ENCODE data around the gene RTP4. TPM values are rescaled to one million over a fixed set of nuclear protein-coding genes. Genes with fewer than 3 reads are reported as not detected.

The RTP4 gene
- polyA plus RNA-seq, 2 of the 4 experiments (the other 2 are of a cell fraction): not detected

- TF ChIP-seq HMGXB4 (CRISPR knock-in tag; IDR thresholded peaks at IDR 0.05; ENCODE audit: borderline replicate concordance): no peak
- no peak for TF ChIP-seq CBX8 (IDR thresholded peaks at IDR 0.05)
- no peak for TF ChIP-seq EHF (CRISPR knock-in tag; IDR thresholded peaks at IDR 0.05)
- TF ChIP-seq TP53 (CRISPR knock-in tag; IDR thresholded peaks at IDR 0.05): no peak
- TF ChIP-seq HOXB5 (CRISPR knock-in tag; IDR thresholded peaks at IDR 0.05): no peak
- TF ChIP-seq POLR2A (IDR thresholded peaks at IDR 0.05; ENCODE audit: low read length): no peak
- FAIRE-seq: no peak
- no peaks in the 10 kb centered on the region for H3K4me1 ChIP-seq
- CTCF ChIA-PET: no interaction called here
- WGBS (ENCODE audit: missing lambda C conversion rate): 32% methylated on average over 5 of the region's 5 CpGs
- H3K27ac ChIP-seq: no peak overlapping the region
- H3K9me3 ChIP-seq: no peaks in the 10 kb centered on the region
- ATAC-seq: no peak
- H3K4me3 ChIP-seq: no peak overlapping the region
- POLR2A ChIA-PET: no interaction called here
- no peak for DNase-seq (ENCODE audit: low read depth in 1 of 2, low spot score in 1 of 2)
- H3K4me2 ChIP-seq: no peak overlapping the region
Measured at GRCh38 chr3:187375581-187375980, 7.4 kb downstream of the RTP4 start.

GRCh38 chr3:187377842-187378241 lies 9.7 kb downstream of the RTP4 start:
- Histone ChIP-seq H3K4me3 (no peak overlapping the region), H3K4me2 (no peak overlapping the region), H3K9me3 (no peaks in the 10 kb centered on the region), H3K27ac (no peak overlapping the region), H3K4me1 (no peaks in the 10 kb centered on the region)
- ChIA-PET POLR2A (no interaction called here), CTCF (interaction anchor here (0.9 kb wide), 1 partner anchor 302 kb away, joined by 4 read pairs; no protein-coding TSS in a partner anchor)
- TF ChIP-seq JUN (IDR thresholded peaks at IDR 0.05): no peak
- no peak for TF ChIP-seq JUNB (IDR thresholded peaks at IDR 0.05)
- no peak for TF ChIP-seq HEYL (CRISPR knock-in tag; IDR thresholded peaks at IDR 0.05)
- TF ChIP-seq NPAS2 (CRISPR knock-in tag; IDR thresholded peaks at IDR 0.05; ENCODE audit: borderline replicate concordance): no peak
- TF ChIP-seq EP300 (IDR thresholded peaks at IDR 0.05): no peak
- TF ChIP-seq CTCF (IDR thresholded peaks at IDR 0.05): no peak
- WGBS (ENCODE audit: missing lambda C conversion rate): 11% methylated on average over 1 of the region's 1 CpG
- ATAC-seq: no peak
- FAIRE-seq: no peak
- DNase-seq (ENCODE audit: low read depth in 1 of 2, low spot score in 1 of 2): no peak

GRCh38 chr3:187382609-187383151 lies 14.5 kb downstream of the RTP4 start:
- ChIA-PET CTCF (no interaction called here), POLR2A (no interaction called here)
- no peak overlapping the region for H3K4me3 ChIP-seq
- H3K27ac ChIP-seq: no peak overlapping the region
- H3K9me3 ChIP-seq: no peaks in the 10 kb centered on the region
- H3K4me2 ChIP-seq: no peak overlapping the region
- FAIRE-seq (no peak), ATAC-seq (no peak), DNase-seq (ENCODE audit: low read depth in 1 of 2, low spot score in 1 of 2) (no peak)
- no peak for TF ChIP-seq EP300 (IDR thresholded peaks at IDR 0.05)
- no peak for TF ChIP-seq MAFK (IDR thresholded peaks at IDR 0.05; ENCODE audit: partially characterized antibody)
- TF ChIP-seq NFE2L2 (conservative IDR thresholded peaks at IDR 0.05; ENCODE audit: low read length): no peak
- no peak for TF ChIP-seq EHMT2 (IDR thresholded peaks at IDR 0.05; ENCODE audit: low read depth)
- TF ChIP-seq SMC3 (IDR thresholded peaks at IDR 0.05): no peak
- TF ChIP-seq HOXB13 (CRISPR knock-in tag; IDR thresholded peaks at IDR 0.05; ENCODE audit: low read depth): no peak
- no peak for TF ChIP-seq SREBF2 (IDR thresholded peaks at IDR 0.05)
- TF ChIP-seq FOSL2 (IDR thresholded peaks at IDR 0.05): no peak
- no peak for TF ChIP-seq FOSL2 (CRISPR knock-in tag; IDR thresholded peaks at IDR 0.05)
- H3K4me1 ChIP-seq: no peaks in the 10 kb centered on the region
- WGBS (ENCODE audit: missing lambda C conversion rate): 53% methylated on average over 8 of the region's 8 CpGs

- 83% methylated on average over 4 of the region's 4 CpGs for WGBS (ENCODE audit: missing lambda C conversion rate)
- no peak for ATAC-seq
- ChIA-PET CTCF (interaction anchor here (0.9 kb wide), 1 partner anchor 9 kb away, joined by 3 read pairs; no protein-coding TSS in a partner anchor), POLR2A (no interaction called here)
- no peaks in the 10 kb centered on the region for H3K4me1 ChIP-seq
- no peak overlapping the region for H3K4me2 ChIP-seq
- H3K9me3 ChIP-seq: no peaks in the 10 kb centered on the region
- no peak overlapping the region for H3K27ac ChIP-seq
- no peak for DNase-seq (ENCODE audit: low read depth in 1 of 2, low spot score in 1 of 2)
- FAIRE-seq: no peak
- no peak overlapping the region for H3K4me3 ChIP-seq
- TF ChIP-seq CTCF (IDR thresholded peaks at IDR 0.05) (no peak), FOSL2 (IDR thresholded peaks at IDR 0.05) (no peak), FOSL2 (CRISPR knock-in tag; IDR thresholded peaks at IDR 0.05) (no peak), ATOH8 (CRISPR knock-in tag; IDR thresholded peaks at IDR 0.05; ENCODE audit: low read depth) (no peak), RAD21 (conservative IDR thresholded peaks at IDR 0.05 in 1 of 2, IDR thresholded peaks at IDR 0.05 in 1 of 2) (no peak), RARB (CRISPR knock-in tag; IDR thresholded peaks at IDR 0.05) (no peak), MAZ (IDR thresholded peaks at IDR 0.05; ENCODE audit: borderline replicate concordance, low read depth, low read length) (no peak), TFCP2L1 (CRISPR knock-in tag; IDR thresholded peaks at IDR 0.05) (no peak), HOXB13 (CRISPR knock-in tag; IDR thresholded peaks at IDR 0.05; ENCODE audit: low read depth) (no peak), HES2 (IDR thresholded peaks at IDR 0.05) (no peak), SREBF2 (IDR thresholded peaks at IDR 0.05) (no peak)
Measured at GRCh38 chr3:187383246-187383645, 15.1 kb downstream of the RTP4 start.

Data from A549 (cell line).